IMR-90 (cell line): ENCODE results near the gene FCSK. TPM values are rescaled to one million over a fixed set of nuclear protein-coding genes. Genes with fewer than 3 reads are reported as not detected.

Experiments
- ATAC-seq: fragments of 200-7000 bp; cut with Tn5 transposase; 2 replicates; pipeline ENCODE4 v1.9.1; 2020; ENCODE audit warnings: low read depth, mild to moderate bottlenecking, moderate library complexity
- BruUV-seq: library from RNA; stranded (reverse); fragments of 400-500 nt; replicated peaks from 2 replicates; lab custom pipeline; 2021; lab: Mats Ljungman, UMichigan
- CTCF ChIA-PET: fragments of 300-600 bp; formaldehyde crosslinking; extraction: SDS; loops from one replicate; lab custom pipeline; 2021; ENCODE audit warnings: antibody characterized with exemption; lab: Yijun Ruan, JAX
- POLR2A ChIA-PET: fragments of 300-600 bp; sonication (Branson Sonifier 250); formaldehyde crosslinking; loops from one replicate; lab custom pipeline; 2022; ENCODE audit warnings: antibody characterized with exemption; ENCODE audit not compliant: unreplicated experiment; lab: Charles Lee
- DNase-seq: peaks from one replicate; pipeline ENCODE4 v3.0.0; 2013
- H2AFZ ChIP-seq: replicated peaks from 2 replicates; pipeline ENCODE3; 2013; ENCODE audit warnings: low read length, mild to moderate bottlenecking; ENCODE audit not compliant: poor library complexity
- H2AK5ac ChIP-seq: 2 replicates; pipeline ENCODE4 v1.6.1; 2013; ENCODE audit warnings: low read depth, low read length, inconsistent platforms
- H2AK9ac ChIP-seq: replicated peaks from 2 replicates; pipeline ENCODE3; 2013; ENCODE audit warnings: mild to moderate bottlenecking, low read depth, low read length, moderate library complexity; ENCODE audit not compliant: poor library complexity
- H2BK120ac ChIP-seq: 2 replicates; pipeline ENCODE4 v1.6.1; 2013; ENCODE audit warnings: low read depth, low read length, inconsistent platforms
- H2BK15ac ChIP-seq: 3 replicates; pipeline ENCODE4 v1.6.1; 2013; ENCODE audit warnings: low read depth, low read length, inconsistent platforms
- H2BK20ac ChIP-seq: 2 replicates; pipeline ENCODE4 v1.6.1; 2013; ENCODE audit warnings: low read depth, mild to moderate bottlenecking, inconsistent platforms, low read length, moderate library complexity
- H2BK5ac ChIP-seq: 2 replicates; pipeline ENCODE4 v1.6.1; 2013; ENCODE audit warnings: mild to moderate bottlenecking, low read depth, low read length, inconsistent platforms; ENCODE audit not compliant: poor library complexity, severe bottlenecking
- H3K14ac ChIP-seq: replicated peaks from 2 replicates; pipeline ENCODE4 v1.6.1; 2013; ENCODE audit warnings: low read depth, low read length, inconsistent platforms
- H3K18ac ChIP-seq: 2 replicates; pipeline ENCODE4 v1.6.1; 2013; ENCODE audit warnings: low read depth, low read length, control low read depth
- H3K23ac ChIP-seq: 2 replicates; pipeline ENCODE4 v1.6.1; 2013; ENCODE audit warnings: low read depth, low read length, inconsistent platforms
- H3K27ac ChIP-seq: 2 replicates; pipeline ENCODE4 v1.5.1; 2013; ENCODE audit warnings: mild to moderate bottlenecking, control low read depth, low read length; ENCODE audit not compliant: insufficient read depth
- H3K27me3 ChIP-seq: 2 replicates; pipeline ENCODE4 v1.6.1; 2013; ENCODE audit warnings: low read length; ENCODE audit not compliant: control insufficient read depth, insufficient read depth
- H3K36me3 ChIP-seq: 2 replicates; pipeline ENCODE4 v1.6.1; 2013; ENCODE audit warnings: low read length, mixed read lengths; ENCODE audit not compliant: control insufficient read depth, insufficient read depth
- H3K4ac ChIP-seq: 2 replicates; pipeline ENCODE4 v1.6.1; 2013; ENCODE audit warnings: low read depth, low read length, inconsistent platforms
- H3K4me1 ChIP-seq: 2 replicates; pipeline ENCODE4 v1.6.1; 2013; ENCODE audit warnings: low read length, mixed read lengths; ENCODE audit not compliant: control insufficient read depth, insufficient read depth
- H3K4me2 ChIP-seq: 2 replicates; pipeline ENCODE4 v1.6.1; 2013; ENCODE audit warnings: low read depth, mild to moderate bottlenecking, control low read depth, low read length, moderate library complexity
- H3K4me3 ChIP-seq: 2 replicates; pipeline ENCODE4 v1.5.1; 2013; ENCODE audit warnings: low read depth, mild to moderate bottlenecking, control low read depth, low read length, moderate library complexity; ENCODE audit not compliant: insufficient read depth
- H3K56ac ChIP-seq: 2 replicates; pipeline ENCODE4 v1.6.1; 2013; ENCODE audit warnings: low read length, inconsistent platforms; ENCODE audit not compliant: insufficient read depth; ENCODE audit errors: extremely low read depth
- H3K79me1 ChIP-seq, 2 experiments: 2 replicates each; pipeline ENCODE4 v1.6.1; 2013; ENCODE audit warnings: low read length in 2 of 2, inconsistent platforms in 1 of 2, low read depth in 1 of 2
- H3K9ac ChIP-seq: 2 replicates; pipeline ENCODE4 v1.6.1; 2013; ENCODE audit warnings: low read depth, low read length, control low read depth
- H3K9me1 ChIP-seq: 2 replicates; pipeline ENCODE4 v1.6.1; 2013; ENCODE audit warnings: low read length, inconsistent platforms; ENCODE audit not compliant: insufficient read depth
- H3K9me3 ChIP-seq: 2 replicates; pipeline ENCODE4 v1.6.1; 2013; ENCODE audit warnings: low read length; ENCODE audit not compliant: control insufficient read depth, insufficient read depth
- H4K20me1 ChIP-seq: 2 replicates; pipeline ENCODE4 v1.6.1; 2013; ENCODE audit warnings: low read length, inconsistent platforms; ENCODE audit not compliant: insufficient read depth
- H4K5ac ChIP-seq: 2 replicates; pipeline ENCODE4 v1.6.1; 2013; ENCODE audit warnings: mild to moderate bottlenecking, low read depth, low read length, control low read depth
- H4K8ac ChIP-seq, 2 experiments: 2 replicates each; pipeline ENCODE4 v1.6.1; 2013; ENCODE audit warnings: low read depth in 2 of 2, low read length in 2 of 2, control low read depth in 1 of 2, inconsistent platforms in 1 of 2
- H4K91ac ChIP-seq: 2 replicates; pipeline ENCODE4 v1.6.1; 2013; ENCODE audit warnings: low read depth, low read length, inconsistent platforms; ENCODE audit not compliant: insufficient read depth
- BHLHE40 ChIP-seq: fragments of 150-350 bp; IDR thresholded peaks from 2 replicates; pipeline ENCODE4 v1.6.1; 2016; ENCODE audit warnings: mild to moderate bottlenecking, low read depth, low read length
- CEBPB ChIP-seq: IDR thresholded peaks from 2 replicates; pipeline ENCODE4 v1.6.1; 2012; ENCODE audit warnings: low read depth, low read length, improper control_type of control experiment
- CHD1 ChIP-seq: IDR thresholded peaks from 2 replicates; pipeline ENCODE4 v1.6.1; 2012; ENCODE audit warnings: low read depth, low read length, improper control_type of control experiment
- FOS ChIP-seq: fragments of 150-350 bp; IDR thresholded peaks from 2 replicates; pipeline ENCODE4 v1.6.1; 2016; ENCODE audit warnings: low read depth, low read length
- MAFK ChIP-seq: IDR thresholded peaks from 2 replicates; pipeline ENCODE4 v1.6.1; 2012; ENCODE audit warnings: low read depth, low read length, improper control_type of control experiment
- MAZ ChIP-seq: IDR thresholded peaks from 2 replicates; pipeline ENCODE4 v1.6.1; 2012; ENCODE audit warnings: low read depth, mild to moderate bottlenecking, low read length, improper control_type of control experiment, moderate library complexity, borderline replicate concordance
- MXI1 ChIP-seq: IDR thresholded peaks from 2 replicates; pipeline ENCODE4 v1.6.1; 2012; ENCODE audit warnings: low read depth, mild to moderate bottlenecking, low read length, moderate library complexity, borderline replicate concordance
- NFE2L2 ChIP-seq: fragments of 150-350 bp; IDR thresholded peaks from 2 replicates; pipeline ENCODE4 v1.6.1; 2016; ENCODE audit warnings: low read depth, mild to moderate bottlenecking, low read length
- POLR2A ChIP-seq: IDR thresholded peaks from 2 replicates; pipeline ENCODE4 v1.6.1; 2012; ENCODE audit warnings: mild to moderate bottlenecking, low read depth, low read length
- RAD21 ChIP-seq: IDR thresholded peaks from 2 replicates; pipeline ENCODE4 v1.6.1; 2012; ENCODE audit warnings: low read length, improper control_type of control experiment
- RCOR1 ChIP-seq: IDR thresholded peaks from 2 replicates; pipeline ENCODE4 v1.6.1; 2012; ENCODE audit warnings: mild to moderate bottlenecking, low read length, improper control_type of control experiment; ENCODE audit not compliant: insufficient replicate concordance
- RFX5 ChIP-seq: IDR thresholded peaks from 2 replicates; pipeline ENCODE4 v1.8.0; 2012; ENCODE audit warnings: low read depth, mild to moderate bottlenecking, low read length, moderate library complexity
- SMC3 ChIP-seq: fragments of 150-350 bp; IDR thresholded peaks from 2 replicates; pipeline ENCODE4 v1.6.1; 2016; ENCODE audit warnings: low read depth, mild to moderate bottlenecking, antibody characterized with exemption, low read length, moderate library complexity
- WGBS, 2 experiments: methylation state at CpG; one replicate each; pipeline versions ENCODE4 v1.1.5 to v1.1.7; 2013; ENCODE audit warnings: missing lambda C conversion rate in 2 of 2; ENCODE audit not compliant: insufficient read length in 1 of 2; ENCODE audit errors: extremely low coverage in 2 of 2; 5-methylcytosine and 5-hydroxymethylcytosine counted together
- dilution Hi-C: fragments of 300-500 bp; cut with HindIII; formaldehyde crosslinking; loops from one replicate; pipeline ENCODE4 v1.14.3; 2018; ENCODE audit warnings: low sequenced_read_pairs; ENCODE audit not compliant: unreplicated experiment
- in situ Hi-C: fragments of 300-500 bp; cut with MboI; formaldehyde crosslinking; loops from 3 replicates; pipeline ENCODE4 v1.14.3; 2019; ENCODE audit warnings: low sequenced_read_pairs, inconsistent platforms, mixed read lengths
- intact Hi-C: fragments of 100-400 bp; cut with micrococcal nuclease; formaldehyde crosslinking; loops from 2 replicates; pipeline ENCODE4 v1.10.0; 2022
- polyA plus RNA-seq, 3 experiments: library from polyadenylated mRNA; depleted of rRNA; stranded (reverse); fragments of >200 nt; gene quantifications; 2 replicates each; pipeline ENCODE4 v1.2.3, GENCODE V29; 2012; ENCODE audit warnings: low replicate concordance in 1 of 3
- total RNA-seq: library from RNA; depleted of rRNA; stranded (reverse); fragments of >200 nt; gene quantifications from 2 replicates; pipeline ENCODE4 v1.2.3, GENCODE V29; 2012
- TF ChIP-seq, protein P1 (sequence below): fragments of 150-350 bp; IDR thresholded peaks from 2 replicates; pipeline ENCODE4 v1.6.1; 2016; ENCODE audit warnings: low read depth, mild to moderate bottlenecking, low read length, moderate library complexity, borderline replicate concordance
- TF ChIP-seq, protein P2 (sequence below): fragments of 150-350 bp; IDR thresholded peaks from 2 replicates; pipeline ENCODE4 v1.6.1; 2017; ENCODE audit warnings: mild to moderate bottlenecking, antibody characterized with exemption, low read length, low read depth
- TF ChIP-seq, protein P3 (sequence below): conservative IDR thresholded peaks from 2 replicates; pipeline ENCODE4 v1.5.1; 2012; ENCODE audit warnings: mild to moderate bottlenecking, low read depth, low read length, improper control_type of control experiment

Gene FCSK
- total and polyA plus RNA-seq, 2 of the 4 experiments (the other 2 are of a cell fraction) = 6.1 to 7.2 TPM

DNA sequence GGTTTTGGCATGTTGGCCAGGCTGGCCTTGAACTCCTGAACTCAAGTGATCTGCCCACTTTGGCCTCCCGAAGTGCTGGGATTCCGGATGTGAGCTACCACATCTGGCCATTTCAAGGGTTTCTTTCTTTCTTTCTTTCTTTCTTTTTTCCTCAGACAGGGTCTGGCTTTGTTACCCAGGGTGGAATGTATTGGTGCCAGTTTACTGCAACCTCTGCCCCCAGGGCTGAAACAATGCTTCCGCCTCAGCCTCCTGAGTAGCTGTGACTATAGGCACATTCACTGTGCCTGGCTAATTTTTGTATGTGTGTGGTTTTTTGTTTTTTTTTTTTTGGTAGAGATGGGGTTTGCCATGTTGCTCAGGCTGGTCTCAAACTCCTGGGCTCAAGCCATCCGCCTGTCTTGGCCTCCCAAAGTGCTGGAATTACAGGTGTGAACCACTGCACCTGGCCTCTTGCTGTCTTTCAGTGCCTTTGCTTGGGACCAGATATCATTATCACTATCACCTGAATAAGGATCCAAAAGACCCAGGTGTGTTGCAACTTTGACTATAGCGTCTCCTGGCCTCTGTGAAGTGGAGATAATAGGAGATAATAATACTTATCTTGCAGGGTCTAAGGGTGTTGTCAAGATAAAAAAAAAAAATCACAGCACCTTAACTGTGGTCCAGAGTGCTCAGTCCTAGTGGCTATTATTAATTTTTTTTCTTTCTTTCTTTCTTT is 3.2 kb downstream of the FCSK start:
- TF ChIP-seq, protein P1, sequence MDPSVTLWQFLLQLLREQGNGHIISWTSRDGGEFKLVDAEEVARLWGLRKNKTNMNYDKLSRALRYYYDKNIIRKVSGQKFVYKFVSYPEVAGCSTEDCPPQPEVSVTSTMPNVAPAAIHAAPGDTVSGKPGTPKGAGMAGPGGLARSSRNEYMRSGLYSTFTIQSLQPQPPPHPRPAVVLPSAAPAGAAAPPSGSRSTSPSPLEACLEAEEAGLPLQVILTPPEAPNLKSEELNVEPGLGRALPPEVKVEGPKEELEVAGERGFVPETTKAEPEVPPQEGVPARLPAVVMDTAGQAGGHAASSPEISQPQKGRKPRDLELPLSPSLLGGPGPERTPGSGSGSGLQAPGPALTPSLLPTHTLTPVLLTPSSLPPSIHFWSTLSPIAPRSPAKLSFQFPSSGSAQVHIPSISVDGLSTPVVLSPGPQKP = no peak
- TF ChIP-seq RAD21 = no peak
- no peak for TF ChIP-seq MXI1
- TF ChIP-seq MAZ = no peak
- TF ChIP-seq MAFK = no peak
- TF ChIP-seq BHLHE40 = no peak
- TF ChIP-seq CEBPB = no peak
- TF ChIP-seq RCOR1 = no peak
- TF ChIP-seq, protein P2, sequence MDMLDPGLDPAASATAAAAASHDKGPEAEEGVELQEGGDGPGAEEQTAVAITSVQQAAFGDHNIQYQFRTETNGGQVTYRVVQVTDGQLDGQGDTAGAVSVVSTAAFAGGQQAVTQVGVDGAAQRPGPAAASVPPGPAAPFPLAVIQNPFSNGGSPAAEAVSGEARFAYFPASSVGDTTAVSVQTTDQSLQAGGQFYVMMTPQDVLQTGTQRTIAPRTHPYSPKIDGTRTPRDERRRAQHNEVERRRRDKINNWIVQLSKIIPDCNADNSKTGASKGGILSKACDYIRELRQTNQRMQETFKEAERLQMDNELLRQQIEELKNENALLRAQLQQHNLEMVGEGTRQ = no peak
- TF ChIP-seq CHD1 = no peak
- TF ChIP-seq FOS = no peak
- TF ChIP-seq SMC3 = no peak
- no peak for TF ChIP-seq NFE2L2
- no peak for TF ChIP-seq POLR2A
- TF ChIP-seq RFX5 = no peak
- TF ChIP-seq, protein P3, sequence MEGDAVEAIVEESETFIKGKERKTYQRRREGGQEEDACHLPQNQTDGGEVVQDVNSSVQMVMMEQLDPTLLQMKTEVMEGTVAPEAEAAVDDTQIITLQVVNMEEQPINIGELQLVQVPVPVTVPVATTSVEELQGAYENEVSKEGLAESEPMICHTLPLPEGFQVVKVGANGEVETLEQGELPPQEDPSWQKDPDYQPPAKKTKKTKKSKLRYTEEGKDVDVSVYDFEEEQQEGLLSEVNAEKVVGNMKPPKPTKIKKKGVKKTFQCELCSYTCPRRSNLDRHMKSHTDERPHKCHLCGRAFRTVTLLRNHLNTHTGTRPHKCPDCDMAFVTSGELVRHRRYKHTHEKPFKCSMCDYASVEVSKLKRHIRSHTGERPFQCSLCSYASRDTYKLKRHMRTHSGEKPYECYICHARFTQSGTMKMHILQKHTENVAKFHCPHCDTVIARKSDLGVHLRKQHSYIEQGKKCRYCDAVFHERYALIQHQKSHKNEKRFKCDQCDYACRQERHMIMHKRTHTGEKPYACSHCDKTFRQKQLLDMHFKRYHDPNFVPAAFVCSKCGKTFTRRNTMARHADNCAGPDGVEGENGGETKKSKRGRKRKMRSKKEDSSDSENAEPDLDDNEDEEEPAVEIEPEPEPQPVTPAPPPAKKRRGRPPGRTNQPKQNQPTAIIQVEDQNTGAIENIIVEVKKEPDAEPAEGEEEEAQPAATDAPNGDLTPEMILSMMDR = no peak
- no peak overlapping the region for H2AK9ac ChIP-seq
- H4K91ac ChIP-seq = no peak overlapping the region
- H4K5ac ChIP-seq = no peak overlapping the region
- H3K4me3 ChIP-seq = no peak overlapping the region
- no CpG with 5 or more reads among the region's 5 CpGs for WGBS, 2 experiments
- ChIA-PET POLR2A (no interaction called here), CTCF (no interaction called here)
- peaks cover 3% of the 10 kb centered on the region; the same call in 1 of the 2 replicates for H4K20me1 ChIP-seq
- H2AFZ ChIP-seq = no peak overlapping the region
- no peaks in the 10 kb centered on the region for H3K9me3 ChIP-seq
- H3K79me1 ChIP-seq = peaks cover 3 to 22% of the 10 kb centered on the region in 2 experiments; a peak in 3 of 4 replicates
- H3K4me1 ChIP-seq = peaks cover 11% of the 10 kb centered on the region
- intact Hi-C loops = no loop called here
- H3K56ac ChIP-seq = no peak overlapping the region
- dilution Hi-C loops = no loop called here
- no peaks in the 10 kb centered on the region for H3K36me3 ChIP-seq
- no peak for ATAC-seq
- no peak overlapping the region for H3K27ac ChIP-seq
- no peak overlapping the region for H2BK120ac ChIP-seq
- no peak overlapping the region for H3K4me2 ChIP-seq
- no peaks in the 10 kb centered on the region for H3K9me1 ChIP-seq
- in situ Hi-C loops = no loop called here
- no peak overlapping the region for H3K23ac ChIP-seq
- no peak for DNase-seq
- H4K8ac ChIP-seq = no peak overlapping the region
- no peak overlapping the region for H3K18ac ChIP-seq
- H3K14ac ChIP-seq = no peak overlapping the region
- no peak overlapping the region for H2BK20ac ChIP-seq
- BruUV-seq = no TSS peak
- H2BK5ac ChIP-seq = no peak overlapping the region
- no peak overlapping the region for H2BK15ac ChIP-seq
- no peak overlapping the region for H3K9ac ChIP-seq
- H2AK5ac ChIP-seq = no peak overlapping the region
- H3K4ac ChIP-seq = no peak overlapping the region
- no peaks in the 10 kb centered on the region for H3K27me3 ChIP-seq
